OCI-LY1 (cell line): ENCODE data around the gene CDH13.

Source experiments
- H2AFZ ChIP-seq: fragments of 200-600 bp; sonication (generic), shearing (Covaris generic); 2 replicates; pipeline ENCODE4 v1.6.0; 2014; ENCODE audit warnings: antibody characterized with exemption, mild to moderate bottlenecking, low read length
- H3F3A ChIP-seq: fragments of 200-600 bp; sonication (generic), shearing (Covaris generic); 2 replicates; pipeline ENCODE4 v1.6.0; 2014; ENCODE audit warnings: mild to moderate bottlenecking, antibody characterized with exemption, low read length, moderate library complexity; ENCODE audit not compliant: insufficient read depth
- H3K27ac ChIP-seq: fragments of 200-600 bp; sonication (generic); 2 replicates; pipeline ENCODE4 v1.5.1; 2014; ENCODE audit warnings: low read length, mixed run types, mild to moderate bottlenecking, low read depth; ENCODE audit not compliant: poor library complexity, severe bottlenecking
- H3K27me3 ChIP-seq: fragments of 200-600 bp; sonication (generic); 2 replicates; pipeline ENCODE4 v1.6.0; 2014; ENCODE audit warnings: antibody characterized with exemption, mild to moderate bottlenecking, low read length, moderate library complexity; ENCODE audit not compliant: insufficient read depth
- H3K36me3 ChIP-seq: fragments of 200-600 bp; sonication (generic); 2 replicates; pipeline ENCODE4 v1.6.1; 2014; ENCODE audit warnings: mild to moderate bottlenecking, antibody characterized with exemption, low read length, moderate library complexity, mixed read lengths; ENCODE audit not compliant: insufficient read depth
- H3K4me1 ChIP-seq: fragments of 200-600 bp; sonication (generic); 2 replicates; pipeline ENCODE4 v1.5.1; 2014; ENCODE audit warnings: mild to moderate bottlenecking, low read length, moderate library complexity; ENCODE audit not compliant: insufficient read depth, severe bottlenecking
- H3K4me2 ChIP-seq: fragments of 200-600 bp; sonication (generic), shearing (Covaris generic); 2 replicates; pipeline ENCODE4 v1.6.1; 2014; ENCODE audit warnings: low read length
- H3K4me3 ChIP-seq: fragments of 200-600 bp; sonication (generic); 2 replicates; pipeline ENCODE4 v1.5.1; 2014; ENCODE audit warnings: low read length, low read depth, mild to moderate bottlenecking, mixed read lengths; ENCODE audit not compliant: poor library complexity, severe bottlenecking
- H3K79me2 ChIP-seq: fragments of 200-600 bp; shearing (Covaris generic); 2 replicates; pipeline ENCODE4 v1.6.1; 2016; ENCODE audit warnings: mixed run types, low read length, mixed read lengths; ENCODE audit not compliant: insufficient read depth
- H3K9ac ChIP-seq: fragments of 200-600 bp; sonication (generic), shearing (Covaris generic); 2 replicates; pipeline ENCODE4 v1.6.1; 2014; ENCODE audit warnings: mild to moderate bottlenecking, low read length, mixed read lengths
- H3K9me2 ChIP-seq: fragments of 200-600 bp; sonication (generic), shearing (Covaris generic); 2 replicates; pipeline ENCODE4 v1.6.1; 2014; ENCODE audit warnings: low read depth, mild to moderate bottlenecking, low read length, mixed read lengths
- H3K9me3 ChIP-seq: fragments of 200-600 bp; shearing (Covaris generic); 2 replicates; pipeline ENCODE4 v1.6.1; 2014; ENCODE audit warnings: low read length, mixed read lengths
- H4K20me1 ChIP-seq: fragments of 200-600 bp; sonication (generic), shearing (Covaris generic); 2 replicates; pipeline ENCODE4 v1.6.0; 2016; ENCODE audit warnings: mild to moderate bottlenecking, low read length; ENCODE audit not compliant: insufficient read depth
- EZH2 ChIP-seq: fragments of 200-600 bp; sonication (generic), shearing (Covaris generic); IDR thresholded peaks from 2 replicates; pipeline ENCODE4 v1.8.0; 2017; ENCODE audit warnings: borderline replicate concordance, mixed run types, mild to moderate bottlenecking, antibody characterized with exemption, low read length, moderate library complexity, mixed read lengths
- TF ChIP-seq, protein P1 (sequence below): fragments of 200-600 bp; sonication (generic), shearing (Covaris generic); IDR thresholded peaks from 2 replicates; pipeline ENCODE4 v1.5.1; 2017; ENCODE audit warnings: mild to moderate bottlenecking, antibody characterized with exemption, low read length, moderate library complexity, mixed read lengths

The CDH13 gene

GRCh38 chr16:83238949-83239691 lies 612.4 kb downstream of the CDH13 start:
- Histone ChIP-seq H3K27me3 (no peaks in the 10 kb centered on the region), H3K9me3 (no peaks in the 10 kb centered on the region), H3K9ac (no peak overlapping the region), H3F3A (no peaks in the 10 kb centered on the region), H3K4me3 (no peak overlapping the region), H3K36me3 (no peaks in the 10 kb centered on the region), H3K79me2 (no peaks in the 10 kb centered on the region), H3K4me1 (no peaks in the 10 kb centered on the region), H3K4me2 (no peak overlapping the region), H3K27ac (no peak overlapping the region), H4K20me1 (no peaks in the 10 kb centered on the region), H2AFZ (no peak overlapping the region), H3K9me2 (no peaks in the 10 kb centered on the region)
- TF ChIP-seq, protein P1, sequence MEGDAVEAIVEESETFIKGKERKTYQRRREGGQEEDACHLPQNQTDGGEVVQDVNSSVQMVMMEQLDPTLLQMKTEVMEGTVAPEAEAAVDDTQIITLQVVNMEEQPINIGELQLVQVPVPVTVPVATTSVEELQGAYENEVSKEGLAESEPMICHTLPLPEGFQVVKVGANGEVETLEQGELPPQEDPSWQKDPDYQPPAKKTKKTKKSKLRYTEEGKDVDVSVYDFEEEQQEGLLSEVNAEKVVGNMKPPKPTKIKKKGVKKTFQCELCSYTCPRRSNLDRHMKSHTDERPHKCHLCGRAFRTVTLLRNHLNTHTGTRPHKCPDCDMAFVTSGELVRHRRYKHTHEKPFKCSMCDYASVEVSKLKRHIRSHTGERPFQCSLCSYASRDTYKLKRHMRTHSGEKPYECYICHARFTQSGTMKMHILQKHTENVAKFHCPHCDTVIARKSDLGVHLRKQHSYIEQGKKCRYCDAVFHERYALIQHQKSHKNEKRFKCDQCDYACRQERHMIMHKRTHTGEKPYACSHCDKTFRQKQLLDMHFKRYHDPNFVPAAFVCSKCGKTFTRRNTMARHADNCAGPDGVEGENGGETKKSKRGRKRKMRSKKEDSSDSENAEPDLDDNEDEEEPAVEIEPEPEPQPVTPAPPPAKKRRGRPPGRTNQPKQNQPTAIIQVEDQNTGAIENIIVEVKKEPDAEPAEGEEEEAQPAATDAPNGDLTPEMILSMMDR, result no peak

DNA sequence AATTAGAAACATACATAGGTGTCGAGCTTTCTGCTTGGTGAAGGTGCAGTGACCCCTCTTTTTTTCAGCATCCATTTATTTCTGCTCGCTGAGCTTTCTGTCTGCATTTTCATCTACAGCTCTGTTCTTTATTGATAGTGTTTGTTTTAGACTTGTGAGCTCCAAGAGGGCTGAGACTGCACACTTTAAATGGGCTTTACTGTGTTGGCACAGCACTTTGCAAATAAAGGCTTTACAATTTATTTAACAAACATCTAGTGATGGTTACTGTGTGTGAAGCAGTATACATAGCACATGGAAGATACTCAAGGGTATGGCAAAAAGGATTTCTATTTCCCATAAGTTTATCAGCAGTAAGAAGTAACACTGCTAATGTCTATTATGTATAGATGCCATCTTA lies 617.3 kb downstream of the CDH13 start:
- Histone ChIP-seq H3K9me2 (no peaks in the 10 kb centered on the region), H3K4me3 (no peak overlapping the region), H3K36me3 (no peaks in the 10 kb centered on the region), H4K20me1 (no peaks in the 10 kb centered on the region), H3K79me2 (no peaks in the 10 kb centered on the region), H3K27ac (no peak overlapping the region), H3F3A (no peaks in the 10 kb centered on the region), H2AFZ (no peak overlapping the region), H3K4me1 (no peaks in the 10 kb centered on the region), H3K27me3 (no peaks in the 10 kb centered on the region), H3K9ac (no peak overlapping the region), H3K9me3 (no peaks in the 10 kb centered on the region), H3K4me2 (no peak overlapping the region)
- TF ChIP-seq, protein P1, result no peak
- TF ChIP-seq EZH2, result no peak

- Histone ChIP-seq H3K9me2 (no peaks in the 10 kb centered on the region), H3K4me1 (no peaks in the 10 kb centered on the region), H3K4me3 (no peak overlapping the region), H3K27ac (no peak overlapping the region), H3F3A (no peaks in the 10 kb centered on the region), H3K79me2 (no peaks in the 10 kb centered on the region), H3K36me3 (no peaks in the 10 kb centered on the region), H3K9me3 (no peaks in the 10 kb centered on the region), H3K27me3 (no peaks in the 10 kb centered on the region), H3K4me2 (no peak overlapping the region), H2AFZ (no peak overlapping the region), H3K9ac (no peak overlapping the region), H4K20me1 (no peaks in the 10 kb centered on the region)
- TF ChIP-seq, protein P1, result no peak
- TF ChIP-seq EZH2, result no peak
Measured at GRCh38 chr16:83245061-83245460, 618.3 kb downstream of the CDH13 start.
